Type B pancreatic cell (in vitro differentiated cells): ENCODE data around the gene RNF180. TPM values are rescaled to one million over a fixed set of nuclear protein-coding genes. Genes with fewer than 3 reads are reported as not detected.

ENCODE experiments used
- DNase-seq: peaks from one replicate; pipeline ENCODE4 v3.0.0; 2021; ENCODE audit warnings: mixed read lengths; ENCODE audit not compliant: unreplicated experiment; ENCODE audit errors: extremely low spot score
- H3K27ac Mint-ChIP-seq: 2 replicates; pipeline ENCODE4 v1.8.0; 2021; ENCODE audit warnings: mild to moderate bottlenecking, mixed read lengths
- H3K27me3 Mint-ChIP-seq: 2 replicates; pipeline ENCODE4 v1.8.0; 2021; ENCODE audit warnings: mixed read lengths
- H3K36me3 Mint-ChIP-seq: 2 replicates; pipeline ENCODE4 v1.8.0; 2021; ENCODE audit warnings: mixed read lengths
- H3K4me1 Mint-ChIP-seq: one replicate; pipeline ENCODE4 v1.8.0; 2021; ENCODE audit warnings: mixed read lengths; ENCODE audit not compliant: unreplicated experiment
- H3K4me3 Mint-ChIP-seq: 2 replicates; pipeline ENCODE4 v1.8.0; 2021; ENCODE audit warnings: mild to moderate bottlenecking, mixed read lengths
- H3K9me3 Mint-ChIP-seq: 2 replicates; pipeline ENCODE4 v1.8.0; 2021; ENCODE audit warnings: mixed read lengths
- CTCF ChIP-seq: fragments of 200-600 bp; sonication (generic); conservative IDR thresholded peaks from 2 replicates; pipeline ENCODE4 v1.5.0; 2021; ENCODE audit warnings: antibody characterized with exemption, mild to moderate bottlenecking
- total RNA-seq: library from RNA; stranded (reverse); gene quantifications from 2 replicates; pipeline ENCODE4 v1.2.1, GENCODE V29; 2021; ENCODE audit warnings: low replicate concordance

RNF180 gene
- total RNA-seq, 1 donor from 2014 or later: 3.9 TPM

DNA sequence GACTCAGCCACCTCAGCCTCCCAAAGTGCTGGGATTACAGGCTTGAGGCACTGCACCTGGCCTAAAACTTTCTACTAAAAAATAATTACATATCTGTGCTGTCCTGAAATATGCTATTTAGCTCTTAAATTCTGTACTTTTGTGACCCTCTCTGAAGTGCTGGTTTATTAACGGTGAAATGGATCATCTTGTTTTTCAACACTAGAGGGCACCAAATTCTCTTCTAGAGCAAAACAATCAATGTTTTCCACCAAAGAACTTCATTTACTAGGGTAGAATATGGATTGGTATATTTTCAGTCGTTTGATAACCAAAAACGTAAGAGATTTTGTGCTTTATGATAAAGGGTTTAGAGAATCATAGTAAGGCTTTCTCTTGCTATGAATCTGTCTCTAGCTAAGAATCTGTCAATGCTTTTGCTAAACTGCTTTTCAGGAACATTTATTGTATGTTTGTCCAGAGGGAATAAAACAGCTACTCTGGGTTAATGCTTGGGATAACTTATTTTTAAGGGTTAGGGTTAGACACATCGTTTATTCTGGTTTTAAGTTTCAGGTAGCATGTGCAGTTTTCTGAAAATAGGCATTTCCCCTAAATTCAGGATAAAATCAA is 63.6 kb downstream of the RNF180 start:
- no peak overlapping the region for H3K27ac Mint-ChIP-seq
- TF ChIP-seq CTCF: peak; percentile 85
- no peaks in the 10 kb centered on the region for H3K4me1 Mint-ChIP-seq
- DNase-seq: no peak
- peaks cover 2% of the 10 kb centered on the region for H3K36me3 Mint-ChIP-seq
- H3K9me3 Mint-ChIP-seq: no peaks in the 10 kb centered on the region
- H3K27me3 Mint-ChIP-seq: no peaks in the 10 kb centered on the region
- no peak overlapping the region for H3K4me3 Mint-ChIP-seq

GRCh38 chr5:64260756-64261155 is 95.1 kb downstream of the RNF180 start:
- Mint-ChIP-seq H3K4me1 (no peaks in the 10 kb centered on the region), H3K27ac (no peak overlapping the region), H3K4me3 (no peak overlapping the region), H3K27me3 (no peaks in the 10 kb centered on the region), H3K36me3 (no peaks in the 10 kb centered on the region), H3K9me3 (no peaks in the 10 kb centered on the region)
- TF ChIP-seq CTCF: no peak
- no peak for DNase-seq

GRCh38 chr5:64269164-64269563 is 103.5 kb downstream of the RNF180 start:
- DNase-seq: no peak
- Mint-ChIP-seq H3K27ac (no peak overlapping the region), H3K4me1 (no peaks in the 10 kb centered on the region), H3K27me3 (no peaks in the 10 kb centered on the region), H3K36me3 (no peaks in the 10 kb centered on the region), H3K9me3 (no peaks in the 10 kb centered on the region), H3K4me3 (no peak overlapping the region)
- no peak for TF ChIP-seq CTCF

- Mint-ChIP-seq H3K27me3 (no peaks in the 10 kb centered on the region), H3K4me1 (no peaks in the 10 kb centered on the region), H3K27ac (no peak overlapping the region), H3K4me3 (no peak overlapping the region), H3K36me3 (no peaks in the 10 kb centered on the region), H3K9me3 (no peaks in the 10 kb centered on the region)
- no peak for TF ChIP-seq CTCF
- no peak for DNase-seq
Observed at GRCh38 chr5:64273276-64273675, 107.6 kb downstream of the RNF180 start.

- Mint-ChIP-seq H3K27me3 (no peaks in the 10 kb centered on the region), H3K9me3 (peaks cover 15% of the 10 kb centered on the region), H3K27ac (no peak overlapping the region), H3K4me3 (no peak overlapping the region), H3K36me3 (no peaks in the 10 kb centered on the region), H3K4me1 (no peaks in the 10 kb centered on the region)
- no peak for DNase-seq
- no peak for TF ChIP-seq CTCF
Observed at GRCh38 chr5:64285188-64286130, 119.8 kb downstream of the RNF180 start.
